ENCODE results near the gene SHISA8. TPM values are rescaled to one million over a fixed set of nuclear protein-coding genes. Genes with fewer than 3 reads are reported as not detected.
"Not testable (repeated sequence)": the region's sequence is repeated elsewhere in the genome, so short reads cannot be mapped to it uniquely, and the experiment has no call there.

SHISA8 gene
- total RNA-seq, 1 donor from 2014 or later = not detected

- no peak overlapping the region for H2AFZ ChIP-seq (replicated peaks)
- no peaks in the 10 kb centered on the region for H3K9me3 ChIP-seq (ENCODE audit: low read depth)
- no peak overlapping the region for H3K27ac Mint-ChIP-seq
- H3K9ac ChIP-seq = no peak overlapping the region
- H3K4me1 Mint-ChIP-seq = no peaks in the 10 kb centered on the region
- peaks cover 4% of the 10 kb centered on the region for H3F3A ChIP-seq (ENCODE audit: low read depth)
- peaks cover 47% of the 10 kb centered on the region for H3K36me3 Mint-ChIP-seq
- H3K4me2 ChIP-seq = no peak overlapping the region
- no peaks in the 10 kb centered on the region for H3K79me2 ChIP-seq (ENCODE audit: low read depth)
- H3K4me3 Mint-ChIP-seq = no peak overlapping the region
- H3K27me3 ChIP-seq = no peaks in the 10 kb centered on the region
- no peaks in the 10 kb centered on the region for H3K4me1 ChIP-seq
- H3K4me3 ChIP-seq = no peak overlapping the region
- H3K27ac ChIP-seq = no peak overlapping the region
- H3K9me3 Mint-ChIP-seq = no peaks in the 10 kb centered on the region
- peaks cover 24% of the 10 kb centered on the region for H4K20me1 ChIP-seq (ENCODE audit: low read depth)
- peaks cover 2% of the 10 kb centered on the region for H3K27me3 Mint-ChIP-seq (ENCODE audit: insufficient read depth, low read depth)
- DNase-seq (ENCODE audit: low spot score) = no peak
- no peak for TF ChIP-seq CTCF (IDR thresholded peaks at IDR 0.05)
- TF ChIP-seq EZH2phosphoT487 (IDR thresholded peaks at IDR 0.05) = no peak
- no peak for TF ChIP-seq EZH2 (IDR thresholded peaks at IDR 0.05)
- H3K36me3 ChIP-seq = peaks cover 9% of the 10 kb centered on the region
Observed at GRCh38 chr22:41874090-41874489, 40.8 kb downstream of the SHISA8 start.

GRCh38 chr22:41873391-41873790, 41.5 kb downstream of the SHISA8 start:
- no peaks in the 10 kb centered on the region for H3K9me3 Mint-ChIP-seq
- H3K9me3 ChIP-seq (ENCODE audit: low read depth) = no peaks in the 10 kb centered on the region
- peaks cover 44% of the 10 kb centered on the region for H3K36me3 Mint-ChIP-seq
- H3K27ac Mint-ChIP-seq = no peak overlapping the region
- peaks cover 9% of the 10 kb centered on the region for H3K36me3 ChIP-seq
- H3K4me3 Mint-ChIP-seq = no peak overlapping the region
- DNase-seq (ENCODE audit: low spot score) = no peak
- no peak for TF ChIP-seq EZH2 (IDR thresholded peaks at IDR 0.05)
- no peak for TF ChIP-seq CTCF (IDR thresholded peaks at IDR 0.05)
- no peak for TF ChIP-seq EZH2phosphoT487 (IDR thresholded peaks at IDR 0.05)
- H3K4me2 ChIP-seq = no peak overlapping the region
- H4K20me1 ChIP-seq (ENCODE audit: low read depth) = peaks cover 26% of the 10 kb centered on the region
- no peak overlapping the region for H3K27ac ChIP-seq
- no peaks in the 10 kb centered on the region for H3K27me3 ChIP-seq
- H3K4me3 ChIP-seq = no peak overlapping the region
- no peak overlapping the region for H2AFZ ChIP-seq (replicated peaks)
- no peaks in the 10 kb centered on the region for H3K4me1 Mint-ChIP-seq
- no peaks in the 10 kb centered on the region for H3K79me2 ChIP-seq (ENCODE audit: low read depth)
- no peak overlapping the region for H3K9ac ChIP-seq
- H3K27me3 Mint-ChIP-seq (ENCODE audit: insufficient read depth, low read depth) = peaks cover 2% of the 10 kb centered on the region
- H3F3A ChIP-seq (ENCODE audit: low read depth) = peaks cover 4% of the 10 kb centered on the region
- no peaks in the 10 kb centered on the region for H3K4me1 ChIP-seq

- peaks cover 41% of the 10 kb centered on the region for H4K20me1 ChIP-seq (ENCODE audit: low read depth)
Observed at GRCh38 chr22:41870786-41871185, 44.1 kb downstream of the SHISA8 start.

GRCh38 chr22:41870081-41870480, 44.8 kb downstream of the SHISA8 start:
- H3K4me1 ChIP-seq; H3K4me3 Mint-ChIP-seq; H3K9me3 Mint-ChIP-seq; H3K27me3 Mint-ChIP-seq (ENCODE audit: insufficient read depth, low read depth); H3F3A ChIP-seq (ENCODE audit: low read depth); H3K4me3 ChIP-seq; H2AFZ ChIP-seq (replicated peaks); H3K9ac ChIP-seq; H3K36me3 ChIP-seq; H3K4me2 ChIP-seq; H3K27ac ChIP-seq; H3K27me3 ChIP-seq; DNase-seq (ENCODE audit: low spot score); H3K4me1 Mint-ChIP-seq; H3K27ac Mint-ChIP-seq; H3K9me3 ChIP-seq (ENCODE audit: low read depth): not testable (repeated sequence)
- Histone ChIP-seq H4K20me1 (ENCODE audit: low read depth) (peaks cover 48% of the 10 kb centered on the region), H3K79me2 (ENCODE audit: low read depth) (peaks cover 11% of the 10 kb centered on the region)
- H3K36me3 Mint-ChIP-seq = peaks cover 36% of the 10 kb centered on the region

More at GRCh38 chr22:41870786-41871185, 44.1 kb downstream of the SHISA8 start:
- H3K4me2 ChIP-seq = no peak overlapping the region
- no peaks in the 10 kb centered on the region for H3K9me3 Mint-ChIP-seq
- peaks cover 9% of the 10 kb centered on the region for H3K36me3 ChIP-seq
- H3K27me3 Mint-ChIP-seq (ENCODE audit: insufficient read depth, low read depth) = peaks cover 4% of the 10 kb centered on the region
- H3K27ac Mint-ChIP-seq = no peak overlapping the region
- H3K27ac ChIP-seq = no peak overlapping the region
- no peaks in the 10 kb centered on the region for H3K4me1 ChIP-seq
- H3K4me1 Mint-ChIP-seq = no peaks in the 10 kb centered on the region
- no peaks in the 10 kb centered on the region for H3K9me3 ChIP-seq (ENCODE audit: low read depth)
- TF ChIP-seq EZH2 (IDR thresholded peaks at IDR 0.05) (no peak), CTCF (IDR thresholded peaks at IDR 0.05) (no peak), EZH2phosphoT487 (IDR thresholded peaks at IDR 0.05) (no peak)
- no peak for DNase-seq (ENCODE audit: low spot score)
- H3K4me3 Mint-ChIP-seq = no peak overlapping the region
- H3K4me3 ChIP-seq = no peak overlapping the region
- peaks cover 4% of the 10 kb centered on the region for H3F3A ChIP-seq (ENCODE audit: low read depth)
- H3K27me3 ChIP-seq = no peaks in the 10 kb centered on the region
- H2AFZ ChIP-seq (replicated peaks) = no peak overlapping the region
- H3K36me3 Mint-ChIP-seq = peaks cover 39% of the 10 kb centered on the region
- no peak overlapping the region for H3K9ac ChIP-seq
- H3K79me2 ChIP-seq (ENCODE audit: low read depth) = peaks cover 4% of the 10 kb centered on the region
